HTR-8/SVneo (cell line): ENCODE measurements around the gene ANKRD65.
A peak's percentile ranks its signal among the peaks of the same experiment; 100 is the strongest.
"Not testable (repeated sequence)": the region's sequence is repeated elsewhere in the genome, so short reads cannot be mapped to it uniquely, and the experiment has no call there.

Experiments
- DNase-seq: peaks from one replicate; pipeline ENCODE4 v3.0.0; 2011; ENCODE audit warnings: low spot score, mixed read lengths; ENCODE audit not compliant: insufficient read length
- FAIRE-seq: peaks from 2 replicates; lab custom pipeline; 2011; peaks lifted over from hg19 to GRCh38; lab: Jason Lieb, UNC

ANKRD65 gene

DNA sequence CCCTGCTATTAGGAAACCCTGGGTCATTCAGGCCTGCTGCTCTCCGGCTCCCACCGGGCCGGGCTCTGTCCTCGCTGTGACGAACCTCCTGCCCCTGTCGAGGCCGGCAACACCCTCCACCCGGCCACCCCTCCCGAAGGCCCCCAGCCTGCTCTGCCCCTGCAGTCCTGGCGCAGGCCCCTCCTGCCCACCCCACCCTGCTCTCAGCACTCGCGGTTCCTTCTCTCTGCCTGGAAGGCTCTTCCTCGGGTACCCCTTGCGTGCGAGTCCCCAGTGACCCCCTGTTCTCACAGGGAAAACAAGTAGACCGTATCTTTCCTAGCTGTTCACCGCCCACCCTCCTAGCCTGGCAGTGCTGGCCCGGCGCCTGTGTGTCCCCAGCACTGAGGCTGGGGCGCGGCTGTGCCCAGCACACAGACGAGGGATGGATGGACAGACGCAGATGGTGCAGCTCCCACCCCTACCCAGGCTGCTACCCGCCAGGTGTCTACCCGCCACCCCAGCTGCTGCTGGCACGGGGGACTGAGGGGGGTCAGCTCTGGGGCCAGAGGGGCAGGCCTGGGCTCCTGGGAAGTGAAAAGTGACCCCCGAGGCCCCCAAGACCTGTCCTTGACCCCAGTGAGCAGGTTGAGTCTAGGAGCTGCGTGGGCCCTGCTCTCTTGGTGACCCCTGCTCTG, 11.3 kb upstream of the ANKRD65 start:
- FAIRE-seq: no peak
- DNase-seq: no peak

DNA sequence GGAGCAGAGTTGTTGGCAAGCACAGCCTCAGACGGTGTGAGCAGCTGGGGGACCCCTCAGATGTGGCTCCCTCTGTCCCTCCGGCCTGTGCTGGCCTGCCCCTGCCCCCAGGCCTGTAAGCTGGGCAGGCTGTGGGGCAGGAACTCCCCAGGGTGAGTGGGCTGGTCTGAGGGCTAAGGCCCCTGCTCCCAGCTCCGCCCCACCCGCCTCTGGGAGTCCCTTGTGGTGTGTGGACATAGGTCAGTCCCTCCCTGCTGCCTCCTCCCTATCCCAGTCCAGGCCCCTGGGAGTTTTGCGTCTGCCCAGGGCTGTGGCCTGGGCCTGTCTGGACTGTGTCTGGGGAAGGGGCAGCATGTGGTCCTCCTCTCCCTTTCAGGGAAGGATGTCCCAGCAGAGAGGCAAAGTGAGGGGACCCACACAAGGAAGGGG, 10.8 kb upstream of the ANKRD65 start:
- FAIRE-seq (no peak), DNase-seq (no peak)

DNA sequence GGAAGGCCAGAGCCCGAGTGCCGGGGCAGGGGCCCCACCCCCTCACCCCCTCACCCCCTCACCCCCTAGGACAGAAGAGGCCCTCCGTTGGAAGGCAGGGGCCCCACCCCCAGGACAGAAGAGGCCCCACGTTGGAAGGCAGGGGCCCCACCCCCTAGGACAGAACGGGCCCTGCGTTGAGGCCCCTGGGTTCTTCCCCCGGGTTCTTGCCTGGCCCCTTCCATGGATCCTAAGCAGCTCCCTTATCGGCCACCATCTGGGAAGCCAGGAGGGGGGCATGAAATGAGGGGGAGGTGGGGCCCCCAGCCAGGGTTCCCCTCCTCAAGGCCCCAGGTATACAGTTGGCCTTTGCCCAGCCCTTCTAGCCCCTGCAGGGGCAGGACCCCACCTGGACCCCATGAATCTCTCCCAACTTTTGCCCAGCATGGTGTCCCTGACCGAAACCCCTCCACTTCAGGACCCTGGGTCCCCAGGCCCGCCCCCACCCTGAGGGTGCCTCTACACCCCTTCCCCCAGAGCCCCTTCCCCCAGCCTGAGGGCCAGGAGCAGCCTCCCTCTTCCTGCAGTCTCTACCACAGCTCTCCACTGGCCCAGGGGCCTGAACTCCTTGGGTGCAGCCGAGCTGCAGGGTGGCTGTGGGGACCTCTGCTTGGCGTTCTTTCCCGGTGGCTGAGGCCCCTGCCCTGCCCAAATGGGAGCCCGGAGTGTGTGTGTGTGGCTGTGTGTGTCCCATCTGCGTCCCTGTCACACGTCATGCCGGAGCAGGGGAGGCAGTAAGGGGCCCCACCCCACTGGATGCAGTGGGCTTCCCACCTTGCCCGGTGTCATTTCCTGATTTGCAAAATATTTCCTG, 10.1 kb upstream of the ANKRD65 start:
- FAIRE-seq (no peak), DNase-seq (no peak)

DNA sequence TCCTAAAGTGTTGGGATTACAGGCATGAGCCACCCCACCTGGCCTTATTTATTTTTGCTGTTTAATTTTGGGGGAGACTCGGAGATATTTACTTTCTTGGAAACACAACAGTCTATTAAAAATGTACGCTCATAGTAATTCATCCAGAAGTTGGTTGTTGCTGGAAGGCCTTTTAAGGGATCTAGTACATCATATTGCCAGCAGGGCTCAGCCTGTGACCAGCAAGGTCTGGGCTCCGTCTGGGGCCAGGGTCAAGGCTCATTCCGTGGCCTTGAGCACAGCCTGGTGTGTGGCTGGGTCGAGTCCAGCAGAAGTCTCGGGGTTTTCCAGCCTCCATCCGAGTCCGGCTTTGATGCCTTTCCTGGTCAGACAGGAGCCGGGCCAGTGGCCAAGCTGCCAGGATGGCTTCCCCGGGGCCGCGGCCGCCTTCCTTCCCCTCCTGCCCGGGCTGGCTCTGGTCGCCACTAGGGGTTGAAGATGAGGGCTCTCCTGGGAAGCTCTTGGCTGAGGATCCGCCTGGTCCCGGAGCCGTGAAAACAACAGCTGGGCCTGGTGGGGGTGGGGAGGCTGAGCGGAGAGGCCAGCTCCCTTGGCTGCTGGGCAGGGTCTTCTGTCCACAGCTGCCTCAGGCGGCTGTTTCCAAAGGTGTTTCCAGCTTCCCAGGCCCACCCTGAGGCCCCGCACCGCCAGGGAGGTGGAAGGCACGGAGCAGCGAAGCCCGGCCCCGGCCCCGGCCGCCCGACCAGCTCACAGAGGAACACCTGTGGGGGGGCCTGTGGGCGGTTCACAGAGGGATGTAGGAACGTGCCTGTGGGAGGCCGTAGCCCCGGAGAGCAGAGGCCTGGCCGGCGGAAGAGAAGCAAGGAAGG, 9.3 kb upstream of the ANKRD65 start:
- DNase-seq: no peak
- FAIRE-seq: no peak

DNA sequence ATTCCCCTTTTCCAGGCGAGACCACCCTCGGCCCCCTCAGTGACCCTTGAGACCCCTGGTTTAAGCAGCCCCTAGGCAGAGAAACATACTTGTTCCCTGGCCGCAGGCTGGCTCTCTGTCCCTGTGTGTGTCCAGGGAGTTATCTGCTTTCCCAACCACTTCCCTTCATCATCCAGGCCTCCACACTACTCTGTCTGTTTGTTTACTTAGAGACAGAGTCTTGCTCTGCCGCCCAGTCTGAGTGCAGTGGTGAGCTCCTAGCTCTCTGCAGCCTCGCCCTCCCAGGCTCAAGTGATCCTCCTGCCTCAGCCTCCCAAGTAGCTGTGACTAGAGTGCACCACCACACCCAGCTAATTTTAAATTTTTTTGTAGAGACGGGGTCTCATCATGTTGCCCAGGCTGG, 8.6 kb upstream of the ANKRD65 start:
- no peak for FAIRE-seq

DNA sequence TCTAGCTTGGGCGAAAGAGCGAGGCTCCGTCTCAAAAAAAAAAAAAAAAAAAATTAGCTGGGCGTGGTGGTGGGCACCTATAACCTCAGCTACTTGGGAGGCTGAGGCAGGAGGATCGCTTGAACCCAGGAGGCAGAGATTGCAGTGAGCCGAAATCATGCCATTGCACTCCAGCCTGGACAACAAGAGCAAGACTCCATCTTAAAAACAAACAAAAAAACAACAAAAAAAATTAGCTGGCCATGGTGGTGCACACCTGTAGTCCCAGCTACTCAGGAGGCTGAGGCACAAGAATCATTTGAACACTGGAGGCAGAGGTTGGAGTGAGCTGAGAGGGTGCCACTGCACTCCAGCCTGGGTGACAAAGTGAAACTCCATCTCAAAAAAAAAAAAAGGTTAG, 7.9 kb upstream of the ANKRD65 start:
- not testable (repeated sequence) for DNase-seq, FAIRE-seq

More for the DNA sequence above, 8.6 kb upstream of the ANKRD65 start:
- DNase-seq: no peak

DNA sequence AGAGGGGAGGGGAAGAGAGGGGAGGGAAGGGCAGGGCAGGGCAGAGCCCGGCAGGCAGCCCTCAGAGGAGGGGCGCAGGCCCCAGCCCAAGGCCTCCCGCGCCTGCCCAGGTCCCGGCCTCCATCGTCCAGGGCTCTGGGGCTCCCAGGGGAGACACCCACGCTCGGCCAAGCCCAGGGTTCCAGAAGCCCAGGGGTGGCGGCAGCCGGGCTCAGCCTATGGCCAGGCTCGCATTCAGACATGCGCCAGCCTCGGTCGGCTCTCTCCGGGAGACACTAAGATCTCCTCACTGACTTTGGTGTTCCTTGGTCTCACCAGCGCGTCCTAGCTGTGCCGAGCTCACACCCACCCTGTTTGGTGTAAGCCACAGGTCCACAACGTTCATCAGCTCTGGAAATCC, 7.1 kb upstream of the ANKRD65 start:
- DNase-seq: no peak
- peak; percentile 57 for FAIRE-seq

DNA sequence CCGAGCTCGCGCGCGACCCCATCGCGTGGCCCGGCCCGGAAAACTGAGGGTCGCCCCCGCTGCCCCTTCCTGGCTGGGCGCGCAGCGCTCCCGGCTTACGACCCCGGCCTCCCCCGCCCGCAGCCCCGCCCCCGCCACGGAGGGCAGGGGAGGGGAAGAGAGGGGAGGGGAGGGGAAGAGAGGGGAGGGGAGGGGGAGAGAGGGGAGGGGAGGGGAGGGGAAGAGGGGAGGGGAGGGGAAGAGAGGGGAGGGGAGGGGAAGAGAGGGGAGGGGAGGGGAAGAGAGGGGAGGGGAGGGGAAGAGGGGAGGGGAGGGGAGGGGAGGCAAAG, 6.7 kb upstream of the ANKRD65 start:
- DNase-seq (no peak), FAIRE-seq (no peak)

DNA sequence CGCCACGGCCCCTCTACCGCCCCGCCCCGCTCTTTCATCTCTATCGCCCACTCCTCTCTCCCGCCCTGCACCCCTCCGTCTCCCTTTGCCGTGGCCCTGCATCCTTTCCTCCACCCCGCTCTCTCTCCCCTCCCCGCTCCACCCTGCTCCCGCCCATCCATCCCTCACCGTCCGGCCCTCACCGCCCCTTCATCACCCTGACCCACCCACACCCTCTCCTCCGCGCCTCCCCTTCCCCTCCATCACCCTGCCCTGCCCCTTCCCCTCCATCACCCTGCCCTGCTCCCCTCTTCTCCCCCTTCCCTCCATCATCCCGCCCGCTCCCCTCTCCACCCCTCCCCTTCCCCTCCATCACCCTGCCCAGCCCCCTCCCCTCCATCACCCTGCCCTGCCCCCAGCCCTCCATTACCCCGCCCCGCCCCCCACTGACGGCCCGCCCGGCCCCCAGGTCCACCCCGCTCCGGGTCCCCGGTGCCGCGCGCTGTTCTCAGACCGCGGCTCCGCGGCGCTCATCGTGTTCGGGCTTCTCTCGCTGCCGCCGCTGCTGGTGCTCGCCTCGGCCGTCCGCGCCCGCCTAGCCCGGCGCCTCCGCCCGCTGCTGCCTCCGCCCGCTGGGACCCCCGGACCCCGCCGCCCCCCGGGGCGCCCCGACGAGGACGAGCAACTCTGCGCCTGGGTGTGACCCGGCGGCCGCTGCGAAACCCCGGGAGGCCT, 6.2 kb upstream of the ANKRD65 start:
- DNase-seq: no peak
- FAIRE-seq: peak; percentile 97

DNA sequence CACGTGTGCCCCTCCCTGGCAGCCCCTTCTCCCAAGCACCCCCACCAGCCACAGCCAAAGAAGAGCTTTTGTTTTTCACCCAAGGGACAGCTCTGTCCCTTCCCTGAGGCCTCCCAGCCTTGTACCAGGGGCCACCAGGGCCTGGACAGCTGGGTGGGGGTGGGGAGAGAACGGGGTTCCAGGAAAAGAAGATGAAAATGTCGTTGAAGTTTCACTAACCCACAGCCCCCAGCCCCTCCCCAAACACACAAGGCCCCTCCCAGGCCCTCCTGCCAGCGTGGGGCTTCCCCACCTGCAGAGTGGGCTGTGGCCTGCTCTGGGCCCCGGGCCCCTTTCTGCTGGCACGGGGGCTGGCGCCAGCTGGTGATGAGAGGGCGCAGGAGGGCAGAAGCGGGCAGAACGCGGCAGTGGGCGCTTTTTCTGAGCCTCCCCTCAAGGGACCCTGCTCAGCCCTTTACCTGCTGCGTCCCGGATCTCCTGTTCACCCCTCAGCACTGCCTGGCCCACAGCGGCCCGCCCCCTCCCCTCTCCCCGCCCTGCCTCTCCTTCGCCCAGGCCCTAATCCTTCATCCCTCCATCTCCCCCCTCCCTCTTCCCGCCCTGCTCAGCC, 5.5 kb upstream of the ANKRD65 start:
- FAIRE-seq (no peak), DNase-seq (no peak)

DNA sequence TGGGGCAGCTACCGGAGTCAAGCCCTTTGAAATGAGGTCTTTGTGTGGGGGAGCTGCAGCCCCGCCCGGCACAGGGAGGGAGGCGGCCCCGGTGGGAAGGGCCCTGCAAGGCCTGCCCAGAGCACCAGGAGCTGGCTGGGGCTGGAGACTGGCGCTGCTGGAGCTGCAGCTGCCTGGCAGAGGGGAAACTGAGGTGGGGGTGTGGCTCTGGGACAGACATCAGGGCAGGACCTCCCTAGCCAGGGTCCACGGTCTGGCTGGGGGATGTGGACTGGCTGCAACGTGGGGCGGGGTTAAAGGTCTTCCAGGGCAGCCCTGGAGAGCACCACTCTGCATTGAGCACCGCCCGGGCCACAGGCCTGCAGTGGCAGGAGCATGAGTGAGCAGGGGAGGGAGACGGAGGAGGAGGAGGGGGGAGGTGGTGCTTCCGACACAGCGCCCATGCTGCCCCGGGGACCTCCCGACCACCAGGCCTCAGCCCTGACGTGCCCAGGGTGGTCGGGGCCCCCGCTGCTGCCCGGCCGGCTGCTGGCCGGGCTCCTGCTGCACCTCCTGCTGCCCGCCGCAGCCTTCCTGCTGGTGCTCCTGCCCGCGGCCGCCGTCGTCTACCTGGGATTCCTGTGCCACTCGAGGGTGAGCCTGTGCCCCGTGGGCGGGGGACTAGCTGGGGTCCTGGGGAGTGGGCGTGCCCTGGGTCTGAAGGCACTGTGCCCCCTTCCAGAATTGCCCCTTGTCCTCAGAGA, 4.8 kb upstream of the ANKRD65 start:
- FAIRE-seq (no peak), DNase-seq (no peak)

DNA sequence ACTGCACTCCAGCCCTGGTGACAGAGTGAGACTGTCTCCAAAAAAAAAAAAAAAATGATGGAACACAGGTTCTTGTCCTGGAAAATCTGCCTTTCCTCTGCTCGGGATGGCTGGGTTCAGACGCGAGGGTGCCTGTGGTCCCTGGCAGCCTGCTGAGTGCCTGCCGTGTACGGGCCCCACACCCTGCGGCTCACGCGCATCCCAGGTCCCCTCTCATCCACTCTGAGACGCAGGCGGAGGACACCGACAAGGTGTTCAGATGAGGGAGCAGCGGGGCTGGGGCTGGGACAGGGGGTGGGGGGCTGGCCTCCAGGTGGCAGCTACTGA, 4.3 kb upstream of the ANKRD65 start:
- no peak for FAIRE-seq

DNA sequence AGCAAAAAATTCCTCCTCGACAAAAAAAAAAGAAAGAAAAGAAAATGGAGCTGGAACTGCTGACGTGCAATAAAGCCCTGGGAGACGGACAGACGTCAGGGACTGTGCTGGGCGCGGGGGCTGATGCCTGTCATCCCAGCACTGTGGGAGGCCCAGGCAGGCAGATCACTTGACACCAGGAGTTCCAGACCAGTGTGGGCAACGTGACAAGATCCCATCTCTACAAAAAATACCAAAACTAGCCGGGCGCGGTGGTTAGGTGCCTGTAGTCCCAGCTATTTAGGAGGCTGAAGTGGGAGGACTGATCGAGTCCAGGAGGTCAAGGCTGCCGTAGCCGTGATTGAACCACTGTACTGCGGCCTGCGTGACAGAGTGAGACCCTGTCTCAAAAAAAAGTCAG, 3.6 kb upstream of the ANKRD65 start:
- no peak for FAIRE-seq
- DNase-seq: no peak

More for the DNA sequence above, 4.3 kb upstream of the ANKRD65 start:
- DNase-seq: no peak

DNA sequence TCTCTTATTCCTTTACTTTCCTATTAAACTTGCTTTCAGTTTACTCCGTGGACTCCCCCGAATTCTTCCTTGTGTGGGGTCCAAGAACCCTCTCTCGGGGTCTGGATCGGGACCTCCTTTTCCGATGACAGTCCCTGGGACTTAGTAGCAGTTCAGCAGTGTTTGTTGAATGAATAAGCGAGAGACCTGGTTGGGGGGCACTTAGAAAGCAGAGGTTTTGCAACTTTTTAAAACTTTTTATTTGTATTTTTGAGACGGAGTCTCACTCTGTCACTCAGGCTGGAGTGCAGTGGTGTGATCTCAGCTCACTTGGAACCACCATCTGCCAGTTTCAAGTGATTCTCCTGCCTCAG, 2.1 kb upstream of the ANKRD65 start:
- DNase-seq: no peak
- FAIRE-seq: no peak

DNA sequence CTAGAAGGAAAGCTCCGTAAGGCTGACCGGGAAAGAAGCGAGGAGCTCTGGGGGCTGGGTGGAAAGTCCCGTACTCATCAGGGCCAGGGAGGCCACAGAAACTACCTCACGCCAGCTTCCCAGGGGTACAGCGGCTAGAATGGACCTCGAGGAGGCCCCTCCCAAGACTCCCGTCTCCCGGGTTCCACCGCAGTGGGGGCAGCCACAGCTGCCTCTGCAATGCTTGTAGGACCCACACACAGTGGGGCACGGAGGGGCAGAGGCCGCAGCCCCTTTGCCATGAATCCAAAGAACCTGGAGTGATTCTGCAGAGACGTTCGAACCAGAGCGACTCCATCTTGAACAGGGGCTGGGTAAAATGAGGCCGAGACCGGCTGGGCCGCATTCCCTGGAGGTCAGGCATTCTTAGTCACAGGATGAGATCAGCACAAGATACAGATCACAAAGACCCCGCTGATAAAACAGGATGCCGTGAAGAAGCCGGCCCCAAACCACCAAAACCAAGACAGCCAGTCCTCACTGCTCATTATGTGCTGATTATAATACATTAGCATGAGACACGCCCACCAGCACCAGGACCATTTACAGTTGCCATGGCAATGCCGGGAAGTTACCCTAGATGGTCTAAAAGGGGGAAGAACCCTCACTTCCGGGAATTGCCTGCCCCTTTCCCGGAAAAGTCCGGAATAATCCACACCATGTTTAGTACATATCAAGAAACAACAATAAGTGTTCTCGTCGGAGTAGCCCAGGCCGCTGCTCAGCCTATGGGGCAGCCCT, 1.6 kb upstream of the ANKRD65 start:
- FAIRE-seq (no peak), DNase-seq (no peak)

DNA sequence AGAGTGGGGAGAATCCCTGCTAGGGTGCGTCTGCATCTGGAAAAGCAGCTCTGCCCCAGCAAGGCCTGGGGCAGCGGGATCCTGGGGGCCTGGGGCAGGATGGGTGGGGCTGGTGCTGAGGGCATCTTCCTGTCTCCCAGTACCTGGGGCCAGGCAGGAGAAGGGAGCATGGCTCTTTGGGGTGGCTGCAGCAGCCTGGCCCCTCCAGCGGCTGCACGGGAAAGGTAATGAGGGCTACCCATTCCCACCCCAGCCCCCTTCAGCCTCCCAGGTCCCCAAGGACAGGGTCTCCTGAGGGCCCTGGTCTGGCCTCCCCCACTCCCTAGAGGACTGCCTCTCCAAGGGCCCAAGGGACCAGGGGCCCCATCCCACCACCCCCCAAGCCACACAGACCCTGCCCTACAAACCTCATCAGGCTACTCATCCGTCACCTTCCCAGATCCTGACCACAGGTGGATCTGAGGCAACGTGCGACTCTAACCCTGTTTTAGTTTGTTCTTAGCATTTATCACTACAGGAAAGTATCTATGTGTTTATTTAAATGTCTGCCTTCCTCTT, 910 bp upstream of the ANKRD65 start:
- no peak for FAIRE-seq
- no peak for DNase-seq

DNA sequence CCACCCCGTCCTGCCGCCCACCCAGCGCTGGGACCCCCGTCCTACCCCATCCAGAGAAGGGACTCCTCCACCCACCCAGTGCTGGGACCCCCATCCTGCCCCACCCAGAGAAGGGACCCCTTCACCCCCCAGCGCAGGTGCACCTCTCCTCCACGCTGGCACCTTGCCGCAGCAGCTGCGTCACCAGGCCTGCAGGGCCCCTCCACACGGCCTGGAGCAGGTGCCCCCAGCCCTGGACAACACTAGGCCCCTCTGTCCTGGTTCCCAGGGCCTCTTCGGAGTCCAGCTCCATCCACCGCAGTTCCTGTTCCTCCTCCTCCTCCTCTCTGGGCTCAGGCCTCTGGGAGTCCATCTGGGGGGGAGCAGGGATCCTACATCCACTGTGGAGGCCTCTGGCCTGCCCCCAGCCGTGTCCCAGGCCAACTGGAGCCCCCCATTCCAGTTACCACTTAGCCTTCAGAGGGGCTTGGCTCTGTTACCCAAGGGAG, 378 bp downstream of the ANKRD65 start:
- DNase-seq (no peak), FAIRE-seq (no peak)
